Measurements from ENCODE around the gene HIBADH.

HIBADH gene

DNA sequence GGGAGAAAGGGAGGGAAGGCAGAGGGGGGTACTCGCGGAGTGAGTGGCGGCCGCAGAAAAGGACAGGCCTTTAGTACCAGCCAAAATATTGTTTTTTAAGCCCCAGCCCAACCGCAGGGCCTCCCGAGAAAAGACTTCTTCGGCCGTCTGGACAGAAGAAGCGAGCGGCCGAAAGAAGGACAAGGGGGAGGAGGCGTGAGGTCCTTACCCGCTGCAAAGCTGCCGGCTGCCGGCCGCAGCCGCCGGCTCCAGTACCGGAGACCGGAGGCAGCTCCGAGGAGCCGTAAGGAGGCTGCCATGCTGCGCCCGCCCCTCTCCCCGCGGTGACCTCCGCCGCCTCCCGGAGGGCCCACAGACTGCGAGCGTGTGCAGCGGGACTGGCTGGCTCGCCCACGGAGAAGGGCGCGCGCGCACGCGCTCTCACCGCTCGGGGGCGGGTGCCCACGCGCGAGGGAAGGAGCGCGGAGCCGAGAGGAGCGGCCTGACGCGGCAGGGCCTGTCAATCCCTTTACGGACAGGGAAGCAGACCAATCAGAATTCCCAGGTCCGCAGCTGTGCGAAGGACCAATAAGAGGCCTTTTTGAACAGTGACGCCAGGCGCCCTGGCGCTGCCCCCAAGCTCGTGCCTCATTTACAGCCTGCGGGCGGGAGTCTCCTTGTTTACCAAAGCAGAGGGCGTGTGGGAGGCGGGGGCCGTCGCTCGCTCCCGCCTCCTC is at the start of gene HIBADH:
Gene HIBADH, minus strand, starts transcription at position 394 of the 716 bp plus-strand sequence. Its CDS starts 95 bp downstream, at position 299.
- peak; percentile 100 for DNase-seq (ENCODE audit: low read depth)

DNA sequence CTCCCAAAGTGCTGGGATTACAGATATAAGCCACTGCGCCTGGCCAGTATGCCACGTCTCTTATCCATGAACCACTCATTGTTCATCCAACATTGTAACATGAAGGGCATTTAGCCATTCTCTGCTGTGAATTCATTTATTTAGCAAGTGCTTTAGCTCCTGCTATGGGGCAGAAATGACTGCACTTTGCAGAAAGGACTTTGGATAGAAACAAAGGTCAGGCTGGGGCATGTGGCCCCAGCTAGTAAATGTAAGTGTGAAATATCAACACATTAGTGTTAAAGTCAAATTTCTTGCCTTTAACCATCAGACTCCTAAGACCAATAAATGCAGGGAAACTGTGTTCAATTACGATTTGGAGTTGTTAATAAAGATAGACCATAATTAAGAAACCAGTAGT is 49.5 kb upstream of the HIBADH start:
- DNase-seq (ENCODE audit: low read depth): no peak

DNA sequence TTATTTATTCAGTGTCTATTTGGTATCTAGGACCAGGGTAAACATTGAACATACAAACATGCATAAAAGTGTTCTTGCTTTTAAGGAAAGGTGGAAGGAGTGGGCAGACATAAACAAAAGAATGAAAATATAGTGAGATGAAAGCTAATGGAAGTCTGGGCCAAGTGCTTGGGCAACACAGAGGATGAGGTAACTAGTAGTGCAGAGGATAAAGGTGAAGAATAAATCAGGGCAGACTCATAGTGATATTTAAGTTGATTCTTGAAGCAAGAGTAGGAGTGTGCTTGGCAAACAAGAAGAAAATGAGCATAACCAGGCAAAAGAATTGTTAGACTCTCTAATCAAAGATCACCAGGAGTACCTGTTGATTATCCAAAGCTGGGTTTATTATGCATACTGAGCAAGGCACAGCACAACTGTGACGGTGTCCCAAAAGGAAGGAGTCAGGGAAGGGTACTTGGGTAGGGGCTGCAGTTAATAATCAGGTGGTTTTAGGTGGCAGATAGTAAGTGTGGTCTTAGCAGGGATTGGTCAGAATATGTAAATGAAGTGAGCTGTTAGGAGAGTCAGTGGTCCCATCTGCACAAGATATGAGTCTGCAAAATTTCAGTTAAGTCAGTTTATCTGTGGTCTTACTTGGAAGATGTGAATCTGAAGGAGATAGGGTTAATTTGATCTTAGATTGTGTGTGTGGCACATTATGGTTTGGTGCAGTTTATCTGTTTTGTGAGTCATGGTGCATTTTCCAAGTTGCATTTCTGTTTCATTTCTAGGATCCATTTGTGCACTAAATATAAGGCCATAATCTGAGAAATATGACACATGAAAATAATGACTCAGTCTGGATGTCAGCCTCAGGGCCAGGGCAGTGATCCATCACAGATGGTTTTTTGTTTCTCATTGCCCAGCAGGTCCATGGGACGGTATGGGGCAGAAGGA is 46.7 kb upstream of the HIBADH start:
- DNase-seq (ENCODE audit: low read depth): peak; percentile 50

DNA sequence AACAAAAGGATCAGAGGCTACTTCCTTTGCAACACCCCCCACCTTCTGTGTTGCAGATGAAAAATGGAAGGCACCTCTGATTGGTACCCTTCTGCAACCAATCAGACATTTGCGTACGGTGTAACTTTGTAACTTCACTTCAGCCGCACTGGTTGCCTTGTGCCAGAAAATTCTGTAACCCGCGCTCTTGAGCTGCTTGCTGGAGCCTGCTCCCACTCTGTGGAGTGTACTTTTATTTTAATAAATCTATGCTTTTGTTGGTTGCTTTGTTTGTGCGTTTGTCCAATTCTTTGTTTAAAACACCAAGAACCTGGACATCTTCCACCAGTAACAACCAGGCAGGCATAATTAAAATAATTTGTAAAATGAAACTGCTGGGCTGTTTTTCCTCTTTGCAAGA is 45.8 kb upstream of the HIBADH start:
- no peak for DNase-seq (ENCODE audit: low read depth)

DNA sequence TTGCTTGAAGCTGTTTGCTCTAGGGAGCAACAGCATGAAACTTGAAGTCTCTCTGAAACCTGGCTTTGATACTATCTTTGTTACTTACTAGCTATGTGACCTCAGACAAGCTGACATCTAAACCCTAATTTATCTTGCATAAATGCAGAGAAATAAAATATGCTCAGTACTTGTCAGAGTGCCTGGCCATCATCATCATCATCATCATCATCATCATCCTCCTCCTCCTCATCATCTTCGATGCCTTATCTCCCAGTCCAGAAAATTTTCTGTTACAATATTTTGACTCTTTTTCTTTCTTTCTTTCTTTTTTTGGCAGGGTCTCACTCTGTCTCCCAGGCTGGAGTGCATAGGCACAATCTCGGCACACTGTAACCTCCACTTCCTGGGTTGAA is 42.5 kb upstream of the HIBADH start:
- DNase-seq (ENCODE audit: low read depth): no peak

GRCh38 chr7:27704422-27705199 is 41.9 kb upstream of the HIBADH start:
- DNase-seq (ENCODE audit: low read depth): no peak

DNA sequence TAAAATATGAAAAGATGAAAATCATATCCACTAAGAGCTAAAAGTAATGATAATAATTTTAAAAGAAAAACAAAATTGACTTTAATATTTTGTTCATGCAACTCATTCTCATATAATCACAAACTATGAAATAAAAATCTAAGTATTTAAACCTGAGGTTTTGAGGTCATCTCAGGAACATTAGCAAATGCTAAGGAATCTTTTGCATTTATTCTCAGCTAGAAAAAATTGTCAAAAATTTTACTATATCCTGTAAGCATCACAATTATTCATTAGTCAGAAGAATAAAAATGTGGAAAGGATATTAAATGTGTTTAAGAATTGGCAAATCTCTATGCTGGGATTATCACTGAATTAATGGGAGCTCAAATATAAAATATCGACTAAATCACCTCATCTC is 40.5 kb upstream of the HIBADH start:
- DNase-seq (ENCODE audit: low read depth): no peak

DNA sequence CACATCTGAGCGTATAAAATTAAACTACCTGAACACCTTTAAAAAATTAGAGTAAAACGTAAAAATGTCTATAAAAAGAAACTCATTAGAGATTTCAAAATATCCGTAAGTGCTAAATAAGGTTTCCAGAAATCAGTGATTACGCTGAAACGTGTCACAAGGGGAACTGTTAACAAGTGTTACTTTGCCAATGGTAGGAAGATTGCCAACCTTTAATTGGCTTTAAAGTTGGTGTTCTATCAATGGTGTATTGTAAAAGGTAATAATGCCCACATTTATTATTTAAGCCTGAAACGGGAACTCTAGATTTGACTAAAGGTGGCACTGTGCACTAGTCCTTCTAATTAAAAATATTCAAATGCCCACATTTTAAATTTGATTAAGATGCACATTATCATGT is 37.8 kb upstream of the HIBADH start:
- DNase-seq (ENCODE audit: low read depth): no peak

DNA sequence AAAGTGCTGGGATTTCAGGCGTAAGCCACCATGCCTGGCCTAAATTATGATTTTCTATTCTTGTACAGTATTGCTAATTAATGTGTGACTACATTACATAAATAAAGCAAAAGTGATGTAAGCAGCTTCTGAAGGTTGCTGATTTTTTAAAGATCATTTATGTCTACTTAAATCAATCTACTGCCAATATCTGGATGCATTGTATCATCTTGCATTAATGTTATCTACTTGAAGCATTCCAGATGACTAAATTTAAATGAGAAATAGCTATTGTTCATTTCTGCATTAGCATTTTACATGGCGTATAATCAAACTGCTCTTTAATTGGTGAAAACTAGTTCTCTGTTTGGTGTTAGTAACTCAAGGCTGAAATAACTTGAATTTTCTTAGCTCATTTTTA is 37.1 kb upstream of the HIBADH start:
- DNase-seq (ENCODE audit: low read depth): no peak

DNA sequence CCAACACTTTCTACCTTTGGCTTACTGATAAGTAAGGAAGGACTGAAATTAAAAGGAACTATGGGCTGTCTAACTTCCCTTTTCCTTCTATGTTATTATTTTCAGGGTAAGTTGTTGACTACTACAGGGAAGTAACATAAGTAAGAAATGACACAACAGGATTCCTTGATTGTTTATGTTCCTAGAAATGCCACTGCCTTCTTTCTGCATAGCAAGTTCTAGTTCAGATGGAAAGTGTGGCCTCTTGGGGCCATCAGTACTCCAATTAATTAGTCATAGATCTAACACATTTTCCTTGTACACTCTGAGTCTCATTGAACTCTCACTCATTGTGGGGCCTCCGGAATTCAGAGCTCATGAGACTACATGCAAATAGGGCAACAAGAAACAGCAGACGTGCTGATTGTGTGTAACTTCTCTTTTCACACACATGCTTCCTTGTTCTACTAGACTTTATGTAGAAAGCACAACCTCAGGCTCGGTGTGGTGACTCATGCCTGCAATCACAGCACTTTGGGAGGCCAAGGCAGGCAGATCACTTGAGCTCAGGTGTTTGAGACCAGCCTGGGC is 35.3 kb upstream of the HIBADH start:
- DNase-seq (ENCODE audit: low read depth): peak; percentile 50

GRCh38 chr7:27695096-27695495 is 32.4 kb upstream of the HIBADH start:
- no peak for DNase-seq (ENCODE audit: low read depth)

DNA sequence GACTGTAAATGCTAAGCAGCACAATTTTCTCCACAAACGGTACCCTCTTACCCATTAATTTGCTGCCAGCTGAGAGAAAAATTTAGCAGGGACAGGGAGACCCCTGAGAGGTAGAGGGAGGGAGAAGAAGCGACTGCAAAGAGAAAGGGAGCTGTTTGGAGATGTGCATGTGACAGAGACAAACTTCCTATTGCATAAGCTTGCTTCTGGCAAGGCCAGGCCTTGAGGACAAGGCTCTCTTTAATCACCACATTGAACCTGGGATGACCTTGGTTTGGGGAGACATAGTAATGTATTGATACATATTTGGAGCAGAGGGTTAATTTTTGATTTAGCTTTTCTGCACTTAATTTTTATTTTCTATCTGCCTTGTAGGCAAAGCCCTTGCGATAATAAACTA is 31.1 kb upstream of the HIBADH start:
- peak; percentile 55 for DNase-seq (ENCODE audit: low read depth)

DNA sequence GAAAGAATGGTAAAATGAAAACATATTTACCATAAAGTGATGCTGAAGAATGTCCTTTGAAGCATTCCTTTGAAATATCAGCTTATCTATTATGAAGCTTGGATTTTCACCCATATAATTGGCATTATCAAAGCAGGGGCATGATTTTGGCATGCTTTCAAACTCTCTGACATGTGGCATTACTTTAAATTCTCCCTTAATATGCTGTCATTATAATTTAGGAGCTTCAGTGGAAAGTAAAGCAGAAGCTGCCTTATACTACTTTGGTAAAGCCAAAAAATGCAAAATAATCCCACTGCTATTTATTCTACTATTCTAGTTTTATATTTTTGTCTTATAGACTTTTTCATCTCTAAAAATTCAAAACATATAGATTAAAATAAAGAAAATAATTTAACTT is 28.0 kb upstream of the HIBADH start:
- DNase-seq (ENCODE audit: low read depth): no peak

DNA sequence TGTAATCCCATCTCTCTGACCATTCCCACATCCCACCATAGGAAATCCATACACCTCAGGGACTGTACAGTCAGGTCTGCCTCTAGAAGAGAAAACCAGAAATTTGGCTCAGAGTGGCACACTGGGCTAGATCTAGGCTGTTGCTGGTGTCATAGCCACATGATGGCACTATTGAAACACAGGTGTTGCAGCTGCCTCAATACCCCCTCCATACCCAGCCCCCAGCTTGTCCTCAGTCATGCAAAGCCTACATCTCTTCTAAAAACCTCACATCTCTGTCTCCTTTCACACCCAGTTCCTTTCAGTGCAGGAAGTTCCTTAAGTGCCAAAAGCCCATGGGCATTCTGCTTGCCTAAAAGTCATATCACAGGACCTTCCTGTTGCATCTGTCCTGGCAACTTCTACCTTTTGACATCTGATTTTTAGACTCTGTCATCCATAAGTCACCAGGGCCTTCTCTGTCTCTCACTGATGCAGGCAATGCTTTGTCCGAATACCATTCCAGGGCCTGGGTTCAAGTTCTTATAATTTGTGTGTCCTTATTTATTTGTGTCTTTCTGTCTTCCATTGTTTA is 27.0 kb upstream of the HIBADH start:
- DNase-seq (ENCODE audit: low read depth): peak; percentile 39

GRCh38 chr7:27689150-27689549 is 26.5 kb upstream of the HIBADH start:
- no peak for DNase-seq (ENCODE audit: low read depth)

GRCh38 chr7:27688646-27689045 is 26.0 kb upstream of the HIBADH start:
- no peak for DNase-seq (ENCODE audit: low read depth)

DNA sequence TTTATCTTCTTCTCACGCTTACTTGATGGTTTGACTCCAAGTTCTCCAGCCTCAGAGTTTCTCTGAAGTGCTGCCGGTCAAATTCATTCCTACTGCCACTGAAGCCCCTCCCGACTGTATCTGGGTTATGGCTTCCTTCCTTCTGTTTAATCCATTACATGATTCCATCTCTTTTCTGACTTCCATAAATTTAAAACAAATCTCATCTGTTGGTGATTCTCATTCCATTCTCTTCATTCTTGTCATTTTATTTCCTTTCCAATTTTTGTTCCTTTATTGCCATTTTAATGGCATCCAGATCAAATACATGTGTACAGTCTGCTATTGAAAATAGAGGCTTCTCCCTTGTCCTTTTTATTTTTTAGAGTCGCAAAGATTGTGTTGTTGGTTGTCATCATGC is 25.4 kb upstream of the HIBADH start:
- DNase-seq (ENCODE audit: low read depth): no peak

DNA sequence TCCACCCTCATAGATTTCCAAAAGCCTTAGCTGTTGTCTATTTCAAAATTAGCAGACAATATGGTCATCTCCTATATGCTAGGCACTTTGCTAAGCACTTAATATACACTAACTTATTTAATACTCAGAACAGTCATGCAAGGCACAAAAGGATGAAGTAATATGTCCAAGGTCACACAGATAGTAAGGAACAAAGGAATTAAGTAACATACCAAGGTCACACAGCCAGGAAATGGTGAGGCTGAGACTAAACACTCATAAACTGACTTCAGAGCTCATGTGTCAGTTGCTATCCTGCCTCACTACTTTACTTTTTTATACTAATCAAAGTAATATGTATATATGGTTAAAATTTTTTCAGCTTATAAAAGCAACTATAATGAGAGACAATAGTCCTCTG is 23.6 kb upstream of the HIBADH start:
- DNase-seq (ENCODE audit: low read depth): peak; percentile 76

DNA sequence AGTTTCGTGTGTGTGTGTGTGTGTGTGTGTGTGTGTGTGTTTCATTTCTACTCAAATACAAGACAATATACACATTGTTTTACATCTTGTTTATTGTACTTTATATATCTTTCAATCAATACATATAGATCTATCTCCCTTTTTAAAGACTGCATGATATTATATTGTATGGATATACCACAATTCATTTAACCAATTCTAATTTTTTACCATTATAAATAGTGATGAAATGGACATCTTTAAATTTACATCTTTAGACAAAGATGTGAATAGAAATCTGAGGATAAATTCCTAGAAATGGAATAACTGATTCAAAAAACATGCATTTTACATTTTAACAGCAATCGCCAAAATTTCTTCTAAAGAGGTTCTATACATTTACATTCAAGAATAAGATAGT is 23.2 kb upstream of the HIBADH start:
- no peak for DNase-seq (ENCODE audit: low read depth)

DNA sequence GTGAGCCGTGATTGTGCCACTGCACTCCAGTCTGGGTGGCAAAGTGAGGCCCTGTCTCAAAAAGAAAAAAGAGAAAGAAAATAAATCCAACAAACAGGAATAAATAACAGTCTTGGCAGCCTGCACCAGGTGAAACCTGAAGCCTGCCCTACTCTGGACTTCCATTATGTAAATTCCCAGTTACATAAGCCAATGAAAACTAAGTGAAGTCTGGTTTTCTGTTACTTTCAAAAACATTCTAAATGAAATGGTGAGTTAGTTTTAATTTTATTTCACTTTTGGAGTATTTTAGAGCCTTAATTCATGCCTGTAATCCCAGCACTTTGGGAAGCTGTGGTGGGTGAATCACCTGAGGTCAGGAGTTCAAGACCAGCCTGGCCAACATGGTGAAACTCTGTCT is 22.5 kb upstream of the HIBADH start:
- DNase-seq (ENCODE audit: low read depth): no peak

GRCh38 chr7:27684491-27684890 is 21.8 kb upstream of the HIBADH start:
- DNase-seq (ENCODE audit: low read depth): peak; percentile 40

GRCh38 chr7:27680610-27681009 is 17.9 kb upstream of the HIBADH start:
- DNase-seq (ENCODE audit: low read depth): no peak
